Measurements from ENCODE around the gene DUOXA2.

The DUOXA2 gene

GRCh38 chr15:45138814-45139765 is 25.0 kb downstream of the DUOXA2 start:
- no peak for DNase-seq

GRCh38 chr15:45139770-45140169 is 25.6 kb downstream of the DUOXA2 start:
- no peak for DNase-seq

- DNase-seq = no peak
These were observed 26.6 kb downstream of the DUOXA2 start for GRCh38 chr15:45140557-45141250.

- no peak for DNase-seq
These were observed 27.3 kb downstream of the DUOXA2 start for GRCh38 chr15:45141386-45141785.

GRCh38 chr15:45143056-45143455 is 28.9 kb downstream of the DUOXA2 start:
- DNase-seq = no peak

DNA sequence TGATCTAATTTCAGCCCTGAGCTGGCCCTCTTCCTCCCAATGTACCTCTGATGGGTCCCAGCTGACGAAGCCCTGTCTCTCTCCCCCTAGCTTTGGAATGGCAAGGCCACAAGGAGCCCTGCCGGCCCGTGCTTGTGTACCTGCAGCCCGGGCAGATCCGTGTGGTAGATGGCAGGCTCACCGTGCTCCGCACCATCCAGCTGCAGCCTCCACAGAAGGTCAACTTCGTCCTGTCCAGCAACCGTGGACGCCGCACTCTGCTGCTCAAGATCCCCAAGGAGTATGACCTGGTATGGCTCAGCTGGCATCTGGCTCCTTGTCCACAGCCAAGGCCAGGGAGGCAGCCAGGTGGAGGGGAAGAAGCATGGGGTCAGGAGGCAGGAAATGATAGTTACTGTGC is 29.8 kb downstream of the DUOXA2 start:
- no peak for DNase-seq

DNA sequence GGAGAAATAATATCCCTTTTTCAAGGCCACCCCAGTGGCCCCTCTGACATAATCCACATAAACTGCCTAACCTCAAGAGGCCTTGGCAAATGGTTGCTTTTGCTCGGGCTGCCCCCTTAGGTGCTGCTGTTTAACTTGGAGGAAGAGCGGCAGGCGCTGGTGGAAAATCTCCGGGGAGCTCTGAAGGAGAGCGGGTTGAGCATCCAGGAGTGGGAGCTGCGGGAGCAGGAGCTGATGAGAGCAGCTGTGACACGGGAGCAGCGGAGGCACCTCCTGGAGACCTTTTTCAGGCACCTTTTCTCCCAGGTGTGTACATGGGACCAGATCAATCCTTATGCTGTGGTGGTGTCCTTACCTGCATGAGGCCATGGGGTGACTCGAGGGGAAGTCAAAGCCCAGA is 30.6 kb downstream of the DUOXA2 start:
- no peak for DNase-seq

DNA sequence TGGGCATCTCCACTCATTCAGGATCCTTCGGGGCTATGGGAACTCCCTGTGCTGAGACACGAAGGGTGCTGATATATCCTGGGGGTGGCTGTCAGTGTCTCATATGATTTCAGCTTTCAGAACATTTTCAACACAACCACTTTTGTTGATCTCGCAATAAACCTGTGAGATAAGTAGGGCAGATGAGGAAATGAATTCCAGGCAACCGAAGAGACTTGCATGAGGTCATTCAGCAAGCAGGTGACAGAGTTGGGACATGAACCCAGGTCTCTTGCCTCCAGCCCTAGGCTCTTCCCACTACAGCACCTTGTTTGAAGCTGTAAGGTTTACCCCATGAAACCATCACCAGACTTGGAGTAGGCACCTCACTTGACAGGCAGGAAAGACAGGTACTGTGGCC is 32.3 kb downstream of the DUOXA2 start:
- DNase-seq = no peak

DNA sequence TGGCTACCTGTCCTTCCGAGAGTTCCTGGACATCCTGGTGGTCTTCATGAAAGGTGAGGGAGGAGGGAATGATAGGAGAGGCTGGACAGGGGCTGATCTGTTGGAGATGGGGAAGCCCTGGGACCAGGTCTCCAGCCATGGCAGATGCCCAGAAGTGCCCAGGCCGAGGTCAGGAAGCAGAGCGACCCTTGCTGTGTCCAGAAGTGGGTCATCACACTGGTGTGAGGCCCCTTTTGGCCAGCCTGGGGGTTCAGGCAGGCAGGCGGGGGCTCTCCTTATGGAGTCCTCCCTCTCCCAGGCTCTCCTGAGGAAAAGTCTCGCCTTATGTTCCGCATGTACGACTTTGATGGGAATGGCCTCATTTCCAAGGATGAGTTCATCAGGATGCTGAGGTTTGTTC is 33.5 kb downstream of the DUOXA2 start:
- no peak for DNase-seq

- no peak for DNase-seq
These were observed 34.2 kb downstream of the DUOXA2 start for GRCh38 chr15:45148076-45149059.

- DNase-seq = no peak
These were observed 34.9 kb downstream of the DUOXA2 start for GRCh38 chr15:45149060-45149459.

DNA sequence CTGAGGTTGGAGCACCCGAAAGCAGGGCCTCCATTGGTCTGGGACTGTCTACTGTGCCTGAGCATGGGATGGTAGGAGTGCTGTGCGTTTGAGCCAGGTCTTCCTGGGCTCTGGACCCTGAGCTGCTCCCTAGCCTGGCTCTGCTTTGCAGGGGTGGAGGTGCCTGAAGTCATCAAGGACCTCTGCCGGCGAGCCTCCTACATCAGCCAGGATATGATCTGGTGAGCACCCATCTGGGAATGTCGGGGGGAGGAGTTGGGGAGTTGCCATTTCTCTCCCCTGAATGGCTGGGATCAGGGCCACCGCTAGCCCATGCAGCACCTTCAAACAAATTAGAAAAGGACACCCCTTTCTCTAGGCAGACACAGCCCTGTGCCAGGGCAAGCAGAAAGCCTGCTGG is 36.4 kb downstream of the DUOXA2 start:
- DNase-seq = no peak

- no peak for DNase-seq
These were observed 36.9 kb downstream of the DUOXA2 start for GRCh38 chr15:45150997-45151396.

DNA sequence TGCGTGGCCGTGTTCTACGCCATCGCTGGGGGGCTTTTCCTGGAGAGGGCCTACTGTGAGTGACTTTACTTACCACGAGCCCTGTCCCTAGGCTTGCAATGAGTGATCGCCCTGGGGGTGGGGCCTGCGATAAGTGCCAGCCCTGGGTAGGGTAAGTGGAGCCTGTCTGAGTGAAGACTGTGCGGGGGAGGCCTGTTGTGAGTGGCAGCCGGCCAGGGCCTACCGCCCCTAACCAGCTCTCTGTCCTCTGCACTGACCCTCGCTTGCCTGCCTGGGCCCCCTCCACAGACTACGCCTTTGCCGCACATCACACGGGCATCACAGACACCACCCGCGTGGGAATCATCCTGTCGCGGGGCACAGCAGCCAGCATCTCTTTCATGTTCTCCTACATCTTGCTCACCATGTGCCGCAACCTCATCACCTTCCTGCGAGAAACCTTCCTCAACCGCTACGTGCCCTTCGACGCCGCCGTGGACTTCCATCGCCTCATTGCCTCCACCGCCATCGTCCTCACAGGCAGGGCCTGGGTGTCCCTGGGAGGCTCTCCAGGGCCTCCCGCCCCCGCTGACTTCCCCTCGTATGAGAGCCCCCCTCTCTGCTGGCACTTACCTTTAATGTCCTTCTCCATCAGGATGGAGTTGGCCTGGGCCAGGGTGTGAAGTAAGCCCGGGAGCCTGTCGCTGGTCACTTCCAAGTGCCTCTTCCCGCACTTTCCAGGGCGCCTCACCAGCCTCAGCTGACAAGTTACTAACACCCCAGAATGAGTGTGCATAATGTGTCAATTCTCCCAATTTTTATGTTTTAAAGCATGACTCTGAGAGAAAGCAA is 38.1 kb downstream of the DUOXA2 start:
- DNase-seq = no peak

DNA sequence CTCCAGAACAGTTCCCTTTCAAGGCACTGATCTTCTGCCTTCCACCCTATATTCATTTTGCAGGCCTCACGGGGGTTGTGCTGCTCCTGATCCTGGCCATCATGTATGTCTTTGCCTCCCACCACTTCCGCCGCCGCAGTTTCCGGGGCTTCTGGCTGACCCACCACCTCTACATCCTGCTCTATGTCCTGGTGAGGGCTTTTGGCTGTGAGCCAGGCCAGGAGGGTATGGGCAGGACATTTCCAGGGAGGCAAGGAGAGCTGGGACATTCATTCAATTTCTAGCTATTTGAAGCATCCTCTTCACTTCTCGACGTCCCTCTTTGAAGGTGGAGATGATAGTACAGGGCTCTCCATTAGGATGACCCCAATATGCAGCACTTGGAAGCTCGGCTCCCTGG is 41.6 kb downstream of the DUOXA2 start:
- DNase-seq = no peak

GRCh38 chr15:45156744-45157455 is 42.8 kb downstream of the DUOXA2 start:
- DNase-seq = no peak

- DNase-seq = no peak
These were observed 43.8 kb downstream of the DUOXA2 start for GRCh38 chr15:45157974-45158373.

DNA sequence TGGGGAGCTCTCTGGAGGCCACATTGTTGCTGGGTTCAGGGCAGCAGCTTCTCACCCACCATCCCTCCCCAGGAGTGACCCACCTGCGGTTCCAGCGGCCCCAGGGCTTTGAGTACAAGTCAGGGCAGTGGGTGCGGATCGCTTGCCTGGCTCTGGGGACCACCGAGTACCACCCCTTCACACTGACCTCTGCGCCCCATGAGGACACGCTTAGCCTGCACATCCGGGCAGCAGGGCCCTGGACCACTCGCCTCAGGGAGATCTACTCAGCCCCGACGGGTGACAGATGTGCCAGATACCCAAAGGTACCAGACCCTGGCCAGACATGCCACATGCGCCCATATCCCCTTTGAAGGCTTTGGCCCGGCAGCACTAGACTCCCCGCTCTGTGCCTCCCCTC is 47.5 kb downstream of the DUOXA2 start:
- no peak for DNase-seq

DNA sequence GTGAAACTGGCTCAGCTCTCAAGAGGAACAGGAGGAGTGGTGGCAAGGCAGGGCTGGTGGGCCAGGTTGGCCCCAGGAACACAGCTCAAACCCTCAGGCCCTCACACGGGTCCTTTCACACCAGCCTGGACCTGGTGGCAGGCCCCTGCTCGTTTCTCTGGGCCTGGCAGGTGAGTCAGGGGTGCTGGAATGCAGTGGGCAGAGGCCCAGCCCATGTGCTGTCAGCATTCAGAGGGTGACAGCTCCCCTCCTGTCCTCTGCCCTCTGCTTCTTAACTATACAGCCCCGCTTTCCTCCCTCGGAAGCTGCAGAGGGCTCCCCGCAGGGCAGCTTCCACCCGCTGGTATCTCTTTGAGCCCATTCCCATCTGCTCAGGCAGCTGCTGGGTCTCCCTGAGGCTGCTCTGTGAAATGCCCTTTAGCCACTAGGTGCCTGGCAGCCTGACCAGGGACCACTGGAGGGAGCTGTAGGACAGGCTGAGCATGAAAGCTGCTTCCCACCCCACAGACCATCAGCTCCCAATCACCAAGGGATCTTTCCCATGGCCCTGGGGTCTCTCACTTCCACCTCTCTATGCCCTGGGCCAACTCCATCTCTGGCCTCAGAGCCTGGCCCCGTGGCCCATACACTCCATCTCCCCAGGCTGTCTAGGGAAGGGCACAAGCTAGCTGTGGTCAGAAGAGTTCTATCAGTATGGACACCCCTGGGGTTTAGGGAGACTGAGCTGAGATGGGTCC is 48.8 kb downstream of the DUOXA2 start:
- DNase-seq = peak; percentile 94

DNA sequence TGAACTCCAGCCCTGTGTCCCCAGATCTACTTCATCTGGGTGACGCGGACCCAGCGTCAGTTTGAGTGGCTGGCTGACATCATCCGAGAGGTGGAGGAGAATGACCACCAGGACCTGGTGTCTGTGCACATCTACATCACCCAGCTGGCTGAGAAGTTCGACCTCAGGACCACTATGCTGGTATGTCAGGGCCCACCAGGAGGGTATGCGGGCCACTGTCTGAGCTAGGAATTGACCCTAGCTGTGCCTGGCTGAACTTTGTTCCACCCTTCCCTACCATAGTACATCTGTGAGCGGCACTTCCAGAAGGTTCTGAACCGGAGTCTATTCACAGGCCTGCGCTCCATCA is 49.4 kb downstream of the DUOXA2 start:
- no peak for DNase-seq

- DNase-seq = no peak
These were observed 50.8 kb downstream of the DUOXA2 start for GRCh38 chr15:45164914-45165313.
